Mesendoderm (in vitro differentiated cells): ENCODE measurements around the gene DMWD.

ENCODE experiments used
- DNase-seq: peaks from one replicate; pipeline ENCODE4 v3.0.0; 2013
- H2AK5ac ChIP-seq: 2 replicates; pipeline ENCODE4 v1.6.1; 2013; ENCODE audit warnings: low read length, inconsistent platforms
- H2BK120ac ChIP-seq: 2 replicates; pipeline ENCODE4 v1.6.1; 2013; ENCODE audit warnings: low read depth, mild to moderate bottlenecking, low read length, moderate library complexity, mixed read lengths
- H2BK15ac ChIP-seq: replicated peaks from 2 replicates; pipeline ENCODE4 v1.6.1; 2013; ENCODE audit warnings: low read depth, mild to moderate bottlenecking, moderate library complexity
- H2BK5ac ChIP-seq: 2 replicates; pipeline ENCODE4 v1.6.1; 2013; ENCODE audit warnings: low read length, inconsistent platforms
- H3K18ac ChIP-seq: 2 replicates; pipeline ENCODE4 v1.6.1; 2013; ENCODE audit warnings: mild to moderate bottlenecking, low read length, mixed read lengths
- H3K23ac ChIP-seq: one replicate; pipeline ENCODE4 v1.6.1; 2013; ENCODE audit warnings: low read length
- H3K27ac ChIP-seq: 2 replicates; pipeline ENCODE4 v1.5.1; 2013; ENCODE audit warnings: low read depth, mild to moderate bottlenecking, inconsistent platforms, low read length, moderate library complexity
- H3K27me3 ChIP-seq: 2 replicates; pipeline ENCODE4 v1.6.1; 2013; ENCODE audit warnings: low read length, control low read depth, mild to moderate bottlenecking, inconsistent platforms; ENCODE audit not compliant: insufficient read depth, poor library complexity
- H3K36me3 ChIP-seq: 2 replicates; pipeline ENCODE4 v1.6.1; 2013; ENCODE audit warnings: low read length, inconsistent platforms; ENCODE audit not compliant: control insufficient read depth, insufficient read depth
- H3K4ac ChIP-seq: one replicate; pipeline ENCODE4 v1.6.1; 2013; ENCODE audit warnings: low read depth, mild to moderate bottlenecking, low read length, moderate library complexity
- H3K4me1 ChIP-seq: 2 replicates; pipeline ENCODE4 v1.6.1; 2013; ENCODE audit warnings: low read depth, low read length, inconsistent platforms; ENCODE audit not compliant: control insufficient read depth
- H3K4me2 ChIP-seq: 2 replicates; pipeline ENCODE4 v1.6.1; 2013; ENCODE audit warnings: low read length
- H3K4me3 ChIP-seq: 2 replicates; pipeline ENCODE4 v1.5.1; 2013; ENCODE audit warnings: mild to moderate bottlenecking, low read length
- H3K56ac ChIP-seq: one replicate; pipeline ENCODE4 v1.6.1; 2013; ENCODE audit warnings: low read length
- H3K79me1 ChIP-seq: 2 replicates; pipeline ENCODE4 v1.6.1; 2013; ENCODE audit warnings: low read length, inconsistent platforms
- H3K79me2 ChIP-seq: 2 replicates; pipeline ENCODE4 v1.6.1; 2013; ENCODE audit warnings: mild to moderate bottlenecking, low read length; ENCODE audit not compliant: control insufficient read depth, insufficient read depth
- H3K9ac ChIP-seq: 2 replicates; pipeline ENCODE4 v1.6.1; 2013; ENCODE audit warnings: low read length, inconsistent platforms
- H4K5ac ChIP-seq: one replicate; pipeline ENCODE4 v1.6.1; 2013; ENCODE audit warnings: low read length
- H4K8ac ChIP-seq: one replicate; pipeline ENCODE4 v1.6.1; 2013; ENCODE audit warnings: low read depth, mild to moderate bottlenecking, control low read depth, low read length, moderate library complexity
- WGBS: extraction: QIAGEN DNeasy Blood & Tissue Kit; methylation state at CpG from one replicate; pipeline ENCODE4 v1.1.7; 2013; ENCODE audit warnings: low lambda C conversion rate, missing lambda C conversion rate; ENCODE audit not compliant: insufficient coverage; ENCODE audit errors: extremely low coverage; 5-methylcytosine and 5-hydroxymethylcytosine counted together

Gene DMWD

DNA sequence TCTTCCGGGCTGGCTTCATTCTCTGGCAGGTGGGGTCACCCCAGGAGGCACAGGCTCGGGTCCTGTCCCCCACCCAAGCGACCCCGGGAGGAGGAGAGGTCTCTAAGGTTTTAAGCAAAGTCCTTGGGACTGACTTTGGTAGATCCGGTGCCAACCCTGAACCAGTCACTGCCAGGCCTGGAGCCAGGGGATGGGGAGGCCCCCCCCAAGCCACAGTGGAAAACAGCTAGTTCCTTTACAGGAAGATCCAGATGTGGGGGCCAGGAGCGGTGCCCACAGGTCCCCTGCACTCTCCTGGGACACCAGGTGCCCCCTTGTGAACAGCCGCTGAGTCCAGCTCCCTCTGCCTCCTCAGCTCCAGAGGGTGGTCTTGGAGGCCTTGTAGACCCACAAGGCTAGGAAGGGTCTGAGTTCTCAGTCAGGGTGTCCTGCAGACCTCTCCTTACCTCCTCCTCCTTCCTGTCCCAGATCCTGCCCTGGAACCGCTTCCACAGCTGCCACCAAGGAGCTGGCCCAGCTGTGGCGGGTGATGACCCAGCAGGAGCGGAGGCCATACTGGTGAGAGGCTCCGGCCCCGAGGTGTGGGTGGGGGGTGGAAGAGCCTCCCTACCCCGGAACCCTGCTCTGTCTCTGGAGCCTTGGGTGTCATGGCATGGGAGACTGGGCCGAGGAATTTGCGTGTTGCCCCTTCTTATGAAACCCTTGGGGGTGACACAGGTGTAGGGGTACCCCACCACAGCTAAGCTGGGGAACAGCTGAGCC is 29.6 kb downstream of the DMWD start:
- no peak overlapping the region for H3K27ac ChIP-seq
- WGBS = no CpG with 5 or more reads among the region's 15 CpGs
- no peak overlapping the region for H2BK120ac ChIP-seq
- H3K36me3 ChIP-seq = no peaks in the 10 kb centered on the region
- H2BK5ac ChIP-seq = no peak overlapping the region
- H3K79me1 ChIP-seq = no peaks in the 10 kb centered on the region
- peaks cover 10% of the 10 kb centered on the region for H3K4me1 ChIP-seq
- no peak overlapping the region for H3K4ac ChIP-seq
- H3K4me2 ChIP-seq = no peak overlapping the region
- H3K23ac ChIP-seq = no peak overlapping the region
- no peak overlapping the region for H2AK5ac ChIP-seq
- H4K8ac ChIP-seq = no peak overlapping the region
- no peaks in the 10 kb centered on the region for H3K27me3 ChIP-seq
- H3K56ac ChIP-seq = no peak overlapping the region
- no peaks in the 10 kb centered on the region for H3K79me2 ChIP-seq
- no peak overlapping the region for H3K9ac ChIP-seq
- no peak overlapping the region for H3K4me3 ChIP-seq
- DNase-seq = no peak
- H4K5ac ChIP-seq = no peak overlapping the region
- no peak overlapping the region for H2BK15ac ChIP-seq
- H3K18ac ChIP-seq = no peak overlapping the region

DNA sequence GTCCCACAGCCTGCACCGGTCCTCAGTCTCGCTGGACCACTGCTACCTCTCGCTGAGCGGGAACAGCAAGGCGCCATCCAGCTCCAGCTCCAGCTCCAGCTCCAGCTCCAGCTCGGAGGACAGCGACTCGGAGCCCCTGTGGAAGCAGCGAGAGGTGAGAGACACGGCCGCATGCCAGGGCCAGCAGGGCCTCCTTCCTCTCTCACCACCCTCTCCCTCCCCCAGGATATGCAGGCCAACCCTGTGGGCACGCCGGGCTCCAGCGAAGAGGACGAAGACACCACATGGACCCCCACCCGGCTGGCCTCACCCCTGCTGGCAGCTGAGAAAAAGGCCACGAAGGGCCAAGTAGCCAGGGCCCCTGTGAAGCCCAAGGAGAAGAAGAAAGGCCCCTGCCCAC is 30.9 kb downstream of the DMWD start:
- Histone ChIP-seq H2BK120ac (no peak overlapping the region), H3K4me3 (no peak overlapping the region), H4K8ac (no peak overlapping the region), H3K79me1 (no peaks in the 10 kb centered on the region), H3K36me3 (no peaks in the 10 kb centered on the region), H3K27me3 (no peaks in the 10 kb centered on the region), H3K56ac (peak overlapping the region; percentile 62), H3K18ac (peak overlapping the region; percentile 3), H2AK5ac (no peak overlapping the region), H3K79me2 (no peaks in the 10 kb centered on the region), H2BK5ac (peak overlapping the region; percentile 59), H2BK15ac (no peak overlapping the region), H3K27ac (no peak overlapping the region), H3K4me2 (no peak overlapping the region), H3K23ac (no peak overlapping the region), H4K5ac (no peak overlapping the region), H3K9ac (no peak overlapping the region), H3K4me1 (peaks cover 8% of the 10 kb centered on the region), H3K4ac (no peak overlapping the region)
- no CpG with 5 or more reads among the region's 17 CpGs for WGBS
- peak; percentile 72 for DNase-seq

DNA sequence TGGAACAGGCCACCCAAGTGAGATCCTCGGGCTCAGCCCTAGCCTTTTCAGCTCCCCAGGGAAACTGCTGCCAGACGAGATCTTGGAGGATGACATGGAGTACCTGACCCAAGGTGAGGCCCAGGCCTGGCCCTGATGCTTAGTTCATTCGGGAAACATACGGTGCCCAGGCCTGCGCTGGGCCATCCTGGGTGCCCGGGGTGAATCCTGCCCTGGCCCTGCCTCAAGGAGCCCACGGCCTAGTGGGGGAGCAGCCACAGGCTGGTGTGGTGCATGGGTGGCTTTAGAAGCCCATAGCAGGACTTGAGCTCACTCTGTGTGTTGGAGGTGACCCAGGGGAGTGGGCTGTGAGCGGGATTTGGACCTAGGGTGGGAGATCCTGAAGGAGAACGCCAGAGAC is 33.7 kb downstream of the DMWD start:
- H3K4me2 ChIP-seq = no peak overlapping the region
- H3K4me3 ChIP-seq = no peak overlapping the region
- H3K23ac ChIP-seq = no peak overlapping the region
- H3K4me1 ChIP-seq = peaks cover 2% of the 10 kb centered on the region
- H4K8ac ChIP-seq = no peak overlapping the region
- no peak overlapping the region for H3K9ac ChIP-seq
- H2AK5ac ChIP-seq = no peak overlapping the region
- H3K36me3 ChIP-seq = no peaks in the 10 kb centered on the region
- WGBS = no CpG with 5 or more reads among the region's 9 CpGs
- H2BK120ac ChIP-seq = no peak overlapping the region
- no peak overlapping the region for H2BK5ac ChIP-seq
- H3K56ac ChIP-seq = no peak overlapping the region
- H3K27me3 ChIP-seq = no peaks in the 10 kb centered on the region
- no peak overlapping the region for H4K5ac ChIP-seq
- no peaks in the 10 kb centered on the region for H3K79me2 ChIP-seq
- no peak overlapping the region for H3K4ac ChIP-seq
- H3K18ac ChIP-seq = no peak overlapping the region
- DNase-seq = no peak
- H3K79me1 ChIP-seq = no peaks in the 10 kb centered on the region
- no peak overlapping the region for H3K27ac ChIP-seq
- H2BK15ac ChIP-seq = no peak overlapping the region

DNA sequence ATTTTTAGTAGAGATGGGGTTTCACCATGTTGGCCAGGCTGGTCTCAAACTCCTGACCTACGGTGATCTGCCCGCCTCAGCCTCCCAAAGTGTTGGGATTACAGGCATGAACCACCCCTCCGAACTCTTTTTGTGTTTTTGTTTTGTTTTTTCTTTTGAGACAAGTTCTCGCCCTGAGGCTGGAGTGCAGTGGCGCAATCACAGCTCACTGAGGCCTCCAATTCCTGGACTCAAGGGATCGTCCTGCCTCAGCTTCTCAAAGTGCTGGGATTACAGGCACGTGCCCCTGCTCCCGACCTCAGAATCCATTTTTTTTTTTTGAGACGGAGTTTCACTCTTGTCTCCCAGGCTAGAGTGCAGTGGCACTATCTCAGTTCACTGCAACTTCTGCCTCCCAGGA is 35.0 kb downstream of the DMWD start:
- no CpG with 5 or more reads among the region's 9 CpGs for WGBS
- Histone ChIP-seq H4K8ac (no peak overlapping the region), H2BK5ac (no peak overlapping the region), H2BK120ac (no peak overlapping the region), H3K18ac (no peak overlapping the region), H3K36me3 (no peaks in the 10 kb centered on the region), H3K4ac (no peak overlapping the region), H3K9ac (no peak overlapping the region), H3K79me2 (no peaks in the 10 kb centered on the region), H3K4me2 (no peak overlapping the region), H3K4me3 (no peak overlapping the region), H2BK15ac (no peak overlapping the region), H3K56ac (no peak overlapping the region), H3K27me3 (no peaks in the 10 kb centered on the region), H3K4me1 (peaks cover 2% of the 10 kb centered on the region), H3K23ac (no peak overlapping the region), H3K27ac (no peak overlapping the region), H4K5ac (no peak overlapping the region), H2AK5ac (no peak overlapping the region), H3K79me1 (no peaks in the 10 kb centered on the region)
- no peak for DNase-seq

DNA sequence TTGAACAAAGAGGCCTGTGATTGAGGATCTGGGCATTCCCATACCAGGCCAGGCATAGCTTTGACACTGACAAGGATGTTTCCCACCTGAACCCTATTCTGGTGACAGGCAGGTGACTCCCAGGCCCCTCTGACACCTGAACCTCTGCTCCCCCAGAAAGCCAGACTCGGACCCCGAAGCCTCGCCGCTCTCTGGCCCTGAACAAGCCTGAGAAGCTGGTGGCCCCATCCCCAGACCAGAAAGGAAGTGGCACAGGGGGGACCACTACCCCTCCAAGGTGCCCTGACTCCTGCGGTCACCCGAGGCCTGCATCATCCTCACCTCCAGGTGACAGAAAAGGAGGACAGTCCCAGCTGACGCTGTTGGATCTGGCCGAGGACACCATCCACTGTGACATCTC is 38.3 kb downstream of the DMWD start:
- H3K23ac ChIP-seq = no peak overlapping the region
- no peak overlapping the region for H3K4ac ChIP-seq
- no peak overlapping the region for H2BK15ac ChIP-seq
- H2BK5ac ChIP-seq = no peak overlapping the region
- no peak overlapping the region for H3K4me2 ChIP-seq
- no peak overlapping the region for H2BK120ac ChIP-seq
- H3K79me2 ChIP-seq = no peaks in the 10 kb centered on the region
- no peaks in the 10 kb centered on the region for H3K27me3 ChIP-seq
- no peak overlapping the region for H3K4me3 ChIP-seq
- H3K4me1 ChIP-seq = no peaks in the 10 kb centered on the region
- no peak overlapping the region for H3K18ac ChIP-seq
- no peak overlapping the region for H3K56ac ChIP-seq
- no peaks in the 10 kb centered on the region for H3K36me3 ChIP-seq
- no peak overlapping the region for H3K27ac ChIP-seq
- no peak overlapping the region for H2AK5ac ChIP-seq
- no CpG with 5 or more reads among the region's 8 CpGs for WGBS
- H4K5ac ChIP-seq = no peak overlapping the region
- H4K8ac ChIP-seq = no peak overlapping the region
- no peak overlapping the region for H3K9ac ChIP-seq
- DNase-seq = no peak
- H3K79me1 ChIP-seq = no peaks in the 10 kb centered on the region

DNA sequence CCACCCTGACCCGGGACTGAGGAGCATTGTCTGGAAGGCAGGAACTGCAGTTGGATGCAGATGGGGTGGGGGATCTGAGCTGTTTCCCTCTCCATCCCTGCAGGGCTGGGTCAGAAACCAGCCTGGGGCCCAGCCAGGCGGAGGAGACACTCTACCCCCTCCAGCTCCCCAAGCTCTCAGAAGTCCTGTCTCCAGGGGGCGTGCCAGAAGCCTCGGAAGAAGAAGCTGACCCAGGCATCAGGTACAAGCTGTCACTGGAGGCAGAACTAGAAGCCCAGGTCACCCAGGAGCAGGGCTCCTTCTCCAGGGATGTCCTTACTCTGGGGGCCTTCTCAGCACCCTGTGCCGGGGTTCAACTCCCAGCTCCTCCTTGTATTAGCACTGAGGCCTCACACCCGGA is 39.1 kb downstream of the DMWD start:
- WGBS = no CpG with 5 or more reads among the region's 6 CpGs
- no peaks in the 10 kb centered on the region for H3K79me2 ChIP-seq
- H3K4ac ChIP-seq = no peak overlapping the region
- H3K4me1 ChIP-seq = no peaks in the 10 kb centered on the region
- H3K27me3 ChIP-seq = no peaks in the 10 kb centered on the region
- H4K8ac ChIP-seq = no peak overlapping the region
- H2BK5ac ChIP-seq = no peak overlapping the region
- no peak overlapping the region for H3K27ac ChIP-seq
- peak; percentile 84 for DNase-seq
- H3K4me2 ChIP-seq = no peak overlapping the region
- H2BK120ac ChIP-seq = no peak overlapping the region
- H3K18ac ChIP-seq = no peak overlapping the region
- no peaks in the 10 kb centered on the region for H3K79me1 ChIP-seq
- no peak overlapping the region for H3K56ac ChIP-seq
- H2BK15ac ChIP-seq = no peak overlapping the region
- H3K23ac ChIP-seq = no peak overlapping the region
- no peak overlapping the region for H3K9ac ChIP-seq
- no peak overlapping the region for H4K5ac ChIP-seq
- H3K4me3 ChIP-seq = no peak overlapping the region
- H2AK5ac ChIP-seq = no peak overlapping the region
- H3K36me3 ChIP-seq = no peaks in the 10 kb centered on the region
